Stimulated activated CD4-positive, alpha-beta T cell treated with anti-CD3 and anti-CD28 coated beads, Interleukin-1b, Interleukin-23, amount 100 ng/mL, for 1 hour (primary cell): ENCODE results near the gene FBH1.
"Not testable (repeated sequence)": the region's sequence is repeated elsewhere in the genome, so short reads cannot be mapped to it uniquely, and the experiment has no call there.

Experiments
- DNase-seq, 2 donors: peaks; one replicate each; pipeline ENCODE4 v3.0.0-alpha.2; 2020; ENCODE audit warnings: low read depth in 2 of 2

The FBH1 gene

DNA sequence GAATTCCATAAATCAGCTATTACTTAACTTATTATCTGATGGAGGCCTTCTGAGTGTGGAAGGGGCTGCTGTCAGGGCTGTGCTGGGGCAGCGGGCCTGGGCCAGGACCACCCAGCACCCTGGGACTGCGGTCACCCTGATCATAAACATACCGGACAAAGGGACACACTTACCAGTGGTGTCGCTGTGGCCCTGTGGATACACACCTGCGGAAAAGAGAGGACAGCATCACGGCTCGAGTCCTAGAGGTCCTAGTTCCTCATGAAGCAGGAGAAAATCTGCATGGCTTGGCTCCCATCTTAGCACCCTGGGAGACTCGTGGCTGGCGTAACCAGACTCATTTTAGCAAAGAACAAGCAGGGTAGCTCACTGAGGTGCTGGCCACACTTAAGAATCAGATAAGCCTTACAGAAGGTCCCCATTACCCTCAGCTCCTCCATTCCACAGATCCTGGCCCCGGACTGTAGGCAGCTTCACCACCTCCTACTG is 69.6 kb downstream of the FBH1 start:
- no peak for DNase-seq

DNA sequence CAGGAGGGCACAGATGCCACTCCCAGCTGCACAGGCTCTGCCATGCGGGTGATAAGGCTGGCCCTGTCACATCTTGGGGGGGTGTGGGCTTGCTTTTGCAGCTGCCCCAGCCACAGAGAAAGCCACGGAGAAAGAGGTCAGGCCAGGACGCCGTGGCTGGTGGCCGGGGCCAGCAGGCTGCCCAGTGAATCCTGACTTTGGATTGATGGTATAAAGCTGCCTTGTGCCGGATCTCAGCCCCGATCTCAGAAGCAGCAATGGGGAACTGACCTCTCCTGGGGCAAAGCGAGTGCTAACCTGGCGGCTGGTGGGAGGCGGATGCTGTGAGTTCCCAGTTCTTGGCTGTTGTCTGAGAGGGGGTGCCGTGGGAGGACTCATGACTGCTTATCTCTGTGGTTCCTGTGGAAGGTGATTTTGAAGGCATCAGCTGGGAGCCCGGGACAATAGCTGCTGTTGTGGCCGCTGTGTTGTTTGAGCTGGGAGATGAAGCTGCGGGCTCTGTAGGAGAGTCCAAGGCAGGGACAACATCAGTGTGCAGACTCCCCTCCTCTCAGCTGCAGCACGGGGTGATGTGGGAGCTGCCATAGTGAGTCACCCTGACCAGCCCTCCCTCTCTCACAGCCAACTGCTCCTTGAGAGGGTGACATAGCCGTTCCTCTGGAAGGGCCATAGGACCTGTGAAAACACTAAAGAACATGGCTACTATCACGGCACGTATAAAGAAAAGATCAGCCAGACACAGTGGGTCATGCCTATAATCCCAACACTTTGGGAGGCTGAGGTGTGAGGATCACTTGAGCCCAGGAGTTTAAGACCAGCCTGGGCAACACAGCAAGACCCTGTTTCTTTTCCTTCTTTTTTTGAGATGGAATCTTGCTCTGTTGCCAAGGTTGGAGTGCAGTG is 70.3 kb downstream of the FBH1 start:
- no peak for DNase-seq

GRCh38 chr10:5960973-5961275 is 70.9 kb downstream of the FBH1 start:
- DNase-seq: not testable (repeated sequence)

DNA sequence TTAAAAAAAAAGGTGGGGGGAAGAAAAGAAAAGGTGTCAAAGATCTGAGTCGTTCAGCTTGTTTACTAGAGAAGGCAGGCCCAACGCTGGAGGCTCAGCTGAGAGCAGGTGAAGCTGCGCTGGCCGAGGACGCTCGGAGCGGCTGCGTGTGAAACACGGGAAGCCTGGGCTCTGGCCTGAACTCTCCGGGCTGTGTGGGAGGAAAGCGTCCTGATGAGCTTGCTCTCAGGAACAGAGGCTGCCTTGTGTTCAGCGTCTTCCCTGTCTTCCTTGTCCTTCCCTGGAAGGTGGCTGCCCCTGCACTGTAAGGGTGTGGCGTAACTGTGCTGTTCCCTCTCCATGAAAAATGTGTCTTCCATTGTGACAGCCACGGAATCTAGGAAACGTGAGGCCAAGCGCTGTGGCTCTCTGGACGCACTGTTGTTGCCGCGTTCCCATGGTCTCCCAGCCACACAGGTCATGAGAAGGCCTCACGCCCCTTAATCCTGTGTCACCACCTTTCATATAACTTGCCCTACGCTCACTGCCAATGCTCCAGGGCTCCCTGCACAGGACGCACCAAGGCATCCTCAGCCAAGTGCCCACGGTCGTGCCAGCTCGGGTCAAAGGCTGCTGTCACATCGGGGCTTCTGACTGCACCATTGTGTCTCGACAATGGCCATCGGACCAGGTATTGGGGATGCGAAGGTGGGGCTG is 71.5 kb downstream of the FBH1 start:
- no peak for DNase-seq

GRCh38 chr10:5962358-5962940 is 72.4 kb downstream of the FBH1 start:
- not testable (repeated sequence) for DNase-seq

DNA sequence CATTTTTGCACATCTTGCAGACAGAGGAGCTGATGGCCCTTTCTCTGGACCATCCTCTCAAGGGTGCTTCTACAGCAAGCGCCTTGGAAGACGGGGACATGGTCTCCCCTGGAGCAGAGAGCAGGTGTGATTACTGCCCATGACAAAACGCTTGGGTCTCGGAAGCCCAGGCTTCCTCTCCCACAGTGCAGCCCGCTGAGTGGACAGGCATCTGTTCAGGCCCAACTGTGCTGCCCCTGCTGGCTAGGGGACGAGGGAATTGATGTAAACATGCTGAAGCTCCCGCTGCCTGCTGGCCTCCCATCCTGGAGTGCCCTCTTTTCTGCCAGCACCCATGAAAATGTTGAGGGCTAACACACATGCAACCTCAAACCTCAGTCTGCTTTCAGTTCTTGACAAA is 73.0 kb downstream of the FBH1 start:
- no peak for DNase-seq

DNA sequence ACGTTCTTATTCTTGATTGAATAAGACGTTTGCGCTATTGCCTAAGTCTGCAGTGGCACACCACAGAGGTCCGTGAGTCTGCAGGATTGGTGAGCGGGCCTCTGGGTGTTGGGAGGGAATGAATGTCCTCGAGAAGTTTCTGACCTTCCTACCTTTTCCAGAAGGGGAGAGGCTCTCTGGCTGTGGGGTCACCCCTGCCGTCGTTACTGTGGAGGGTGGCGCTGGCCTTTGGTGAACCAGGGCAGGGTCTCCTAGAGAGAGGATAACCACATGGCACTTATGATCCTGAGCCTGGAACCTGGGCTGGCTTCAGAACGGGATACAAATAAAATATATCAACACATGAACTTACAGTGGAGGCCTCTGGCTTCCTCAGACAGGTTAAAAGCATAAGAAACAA is 73.5 kb downstream of the FBH1 start:
- no peak for DNase-seq

DNA sequence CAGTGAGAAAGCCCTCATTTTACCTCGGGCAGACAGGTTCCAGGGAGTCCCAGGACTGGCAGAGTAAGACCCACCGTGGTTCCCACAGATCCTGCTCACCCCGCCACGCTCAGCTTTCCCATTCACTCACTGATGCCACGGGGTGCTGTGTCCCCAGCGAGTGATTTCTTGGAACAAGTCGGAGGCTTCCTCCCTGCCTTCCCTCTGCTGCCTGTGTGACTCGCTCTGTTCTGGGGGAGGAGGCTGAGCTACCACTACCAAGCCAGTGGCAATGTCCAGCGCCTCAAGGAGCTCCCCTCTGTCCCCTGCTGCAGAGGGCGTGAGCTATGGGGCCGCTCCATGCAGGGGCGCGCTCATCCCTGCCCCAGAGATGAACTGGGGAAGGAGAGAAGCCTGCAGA is 74.7 kb downstream of the FBH1 start:
- DNase-seq: no peak

DNA sequence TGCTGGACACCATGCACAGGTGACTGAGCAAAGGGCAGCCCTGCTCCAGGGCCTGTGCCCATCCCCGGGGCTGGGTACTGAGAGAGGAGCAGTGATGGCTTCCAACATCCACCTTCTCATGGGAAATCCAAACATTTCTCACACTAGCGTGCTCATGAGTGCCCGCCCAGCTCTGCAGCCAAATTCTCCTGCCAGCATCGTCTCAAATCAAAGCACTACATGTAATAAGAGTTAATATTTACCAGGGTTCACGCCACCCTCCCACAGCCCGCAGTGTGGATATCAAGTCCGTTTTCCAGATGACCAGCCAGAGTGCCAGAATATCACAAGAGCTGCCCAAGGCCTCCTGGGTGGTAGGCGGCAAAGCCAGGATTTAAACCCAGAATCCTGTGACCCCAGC is 75.2 kb downstream of the FBH1 start:
- DNase-seq: no peak

DNA sequence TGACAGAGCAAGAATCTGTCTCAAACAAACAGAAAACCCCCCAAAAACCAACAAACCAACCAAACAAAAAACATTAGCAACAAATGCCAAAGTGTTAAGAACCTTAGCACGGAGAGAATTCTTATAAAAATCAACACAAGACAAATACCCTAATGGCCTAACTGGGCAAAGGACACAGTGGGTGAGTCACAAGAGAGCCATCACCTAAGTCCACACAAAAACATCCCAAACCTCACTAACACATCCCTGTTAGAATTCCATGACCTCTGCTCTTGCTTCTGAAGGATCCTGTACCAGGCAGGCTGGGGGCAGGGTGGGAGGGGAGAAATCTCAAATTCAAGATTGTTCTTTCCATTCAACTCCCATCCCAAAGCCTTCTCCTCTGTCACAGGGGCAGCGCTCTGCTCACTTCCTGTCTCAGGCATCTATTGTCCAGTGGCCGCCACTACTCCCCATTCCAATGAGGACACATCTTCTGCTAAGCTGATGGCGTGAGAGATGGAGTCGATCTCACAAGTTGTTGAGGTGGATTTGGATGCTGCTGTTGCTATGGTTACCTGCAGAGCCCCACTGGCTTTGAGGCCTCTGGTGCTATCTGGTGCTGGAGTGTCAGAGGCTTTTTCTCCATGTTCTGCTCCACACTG is 78.1 kb downstream of the FBH1 start:
- no peak for DNase-seq

DNA sequence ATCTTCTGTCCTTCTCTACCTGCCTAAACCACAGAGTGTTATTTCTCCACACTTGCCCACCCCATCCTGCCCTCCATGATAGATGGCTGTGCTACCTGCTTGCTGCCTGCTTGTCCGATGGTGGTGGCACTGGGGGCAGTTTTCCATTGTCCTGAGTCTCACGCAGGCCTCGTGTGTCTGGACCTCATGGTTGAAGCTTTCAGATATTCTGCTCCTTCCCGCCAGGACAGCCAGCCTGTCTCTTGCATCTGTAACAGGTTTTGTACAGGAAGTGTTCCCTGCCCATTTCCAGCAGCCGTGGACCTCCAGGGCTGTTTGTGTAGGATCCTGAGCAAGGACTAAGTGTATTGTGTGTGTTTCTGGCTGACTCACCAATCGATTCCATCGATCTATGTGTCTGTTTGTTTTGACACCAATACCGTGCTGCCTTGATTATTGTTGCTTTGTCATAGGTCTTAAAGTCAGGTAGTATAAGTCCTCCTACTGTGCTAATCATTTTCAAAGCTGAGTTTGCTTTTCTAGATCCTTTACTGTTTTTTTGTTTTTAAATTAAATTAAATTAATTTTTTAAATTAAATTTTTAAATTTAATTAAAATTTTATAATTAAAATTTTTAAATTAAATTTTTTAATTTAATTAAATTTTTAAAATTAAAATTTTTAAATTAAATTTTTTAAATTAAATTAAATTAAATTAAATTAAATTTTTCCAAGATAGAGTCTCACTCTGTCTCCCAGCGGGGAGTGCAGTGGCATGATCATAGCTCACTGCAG is 78.8 kb downstream of the FBH1 start:
- no peak for DNase-seq

DNA sequence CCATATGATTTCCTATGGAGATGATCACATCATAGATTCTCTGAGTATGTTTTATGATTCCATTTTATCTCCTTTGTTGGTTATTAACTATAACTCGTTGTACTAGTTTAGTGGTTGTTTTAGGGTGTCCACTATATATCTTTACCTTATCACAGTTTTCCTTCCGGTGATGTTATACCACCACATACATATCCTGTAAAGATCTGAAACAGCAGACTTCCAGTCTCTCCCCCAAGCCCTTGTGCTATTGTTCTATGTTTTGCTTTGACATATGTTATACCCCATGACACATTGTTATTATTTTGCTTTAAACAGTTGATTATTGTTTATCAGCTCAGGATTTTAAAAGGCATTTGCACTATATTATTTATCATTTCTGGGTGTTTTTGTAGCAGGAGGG is 80.0 kb downstream of the FBH1 start:
- DNase-seq: no peak

GRCh38 chr10:5970527-5970926 is 80.5 kb downstream of the FBH1 start:
- no peak for DNase-seq

DNA sequence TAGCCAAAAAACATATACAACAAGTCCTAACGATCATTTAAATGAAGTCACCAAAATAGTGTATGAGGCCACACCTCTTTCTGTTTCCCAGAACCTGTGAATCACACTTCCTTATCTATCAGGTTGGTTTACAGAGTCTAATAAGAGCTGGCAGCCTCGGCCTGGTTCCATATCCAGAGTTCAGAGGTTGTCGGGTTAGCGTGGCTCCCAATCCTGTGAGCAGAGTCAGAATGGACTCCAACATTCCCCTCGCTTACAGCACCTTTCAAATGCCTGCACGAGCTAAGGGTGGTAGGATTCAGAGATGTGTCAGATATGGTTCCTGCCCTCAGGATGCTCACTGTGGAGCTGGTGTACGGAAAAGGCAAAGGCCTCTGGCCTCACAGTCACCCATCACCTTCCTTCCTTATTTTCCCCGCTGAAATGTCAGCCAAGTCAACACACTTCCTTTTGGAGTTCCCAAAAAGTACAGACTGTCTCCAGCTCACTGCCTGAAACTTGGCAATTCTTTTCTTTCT is 81.3 kb downstream of the FBH1 start:
- DNase-seq: no peak

DNA sequence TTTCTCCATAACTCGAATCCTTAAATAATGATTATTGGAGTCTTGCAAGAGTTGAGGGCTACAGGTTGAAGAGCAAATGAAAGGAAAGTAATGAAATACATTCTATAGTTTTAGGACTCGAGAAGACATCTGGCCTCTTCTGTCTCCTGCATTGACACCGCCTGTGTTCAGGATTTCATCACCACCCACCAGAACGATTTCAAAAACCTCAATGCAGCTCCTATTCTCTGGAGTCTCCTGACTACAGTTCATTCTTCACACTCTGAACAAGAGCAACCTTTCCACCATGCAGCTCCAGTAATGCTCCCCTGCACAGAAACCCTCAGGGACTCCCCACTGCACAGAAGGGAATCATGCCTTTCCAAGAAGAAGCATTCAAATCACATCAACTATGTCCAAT is 81.8 kb downstream of the FBH1 start:
- no peak for DNase-seq

DNA sequence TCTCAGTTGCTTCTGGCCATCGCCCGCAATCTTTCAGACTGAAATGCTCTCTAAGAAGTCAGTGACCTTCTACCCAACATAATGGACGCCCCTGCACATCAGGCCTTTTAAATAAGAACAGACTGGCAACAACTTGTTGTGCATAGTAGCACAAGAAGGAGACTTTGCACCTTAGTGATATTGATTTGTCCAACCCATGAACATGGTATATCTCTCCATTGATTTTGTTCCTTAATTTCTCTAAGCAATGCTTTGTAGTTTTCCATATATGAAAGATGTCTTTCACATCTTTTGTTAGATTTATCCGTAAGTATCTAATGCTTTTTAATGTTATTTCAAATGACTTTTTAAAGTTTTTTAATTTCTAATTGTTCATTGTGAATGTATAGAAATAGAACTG is 83.0 kb downstream of the FBH1 start:
- no peak for DNase-seq

DNA sequence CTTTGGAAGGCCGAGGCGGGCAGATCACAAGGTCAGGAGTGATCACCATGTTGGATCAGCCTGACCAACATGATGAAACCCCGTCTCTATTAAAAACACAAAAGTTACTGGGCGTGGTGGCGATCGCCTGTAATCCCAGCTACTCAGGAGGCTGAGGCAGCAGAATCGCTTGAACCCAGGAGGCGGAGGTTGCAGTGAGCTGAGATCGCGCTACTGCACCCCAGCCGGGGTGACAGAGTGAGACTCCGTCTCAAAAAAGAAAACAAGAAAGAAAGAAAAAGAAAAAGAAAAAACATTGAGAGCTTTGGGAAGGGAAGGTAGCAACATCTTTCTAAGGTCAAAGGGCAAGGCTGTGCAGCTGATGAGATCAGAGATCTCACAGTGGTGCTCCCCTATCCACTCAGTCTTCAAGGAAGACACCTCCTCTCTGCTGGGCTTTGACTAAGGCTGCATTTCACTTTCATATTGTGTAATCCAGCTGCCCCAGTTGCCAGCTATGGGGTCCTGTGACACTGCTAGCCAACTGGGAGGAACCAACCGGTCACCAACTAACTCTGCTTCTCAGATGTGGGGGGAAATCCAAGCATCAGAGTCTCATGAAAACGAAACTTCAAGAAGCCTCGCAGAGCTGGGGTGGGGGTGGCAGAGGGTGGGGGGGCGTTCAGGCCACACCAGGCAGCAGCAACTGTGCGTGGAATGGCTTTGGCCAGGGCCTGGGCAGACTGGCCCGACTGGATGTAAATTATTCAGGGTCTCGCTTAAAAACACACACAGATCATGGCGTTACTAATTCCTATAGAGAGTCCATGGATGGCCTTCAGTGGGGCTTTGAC is 85.8 kb downstream of the FBH1 start:
- DNase-seq: peak in 1 of 2 donors; percentile 15

- peak in 1 of 2 donors; percentile 25 for DNase-seq
These were observed 86.7 kb downstream of the FBH1 start for GRCh38 chr10:5976512-5977470.
